GM19463 (cell line): ENCODE data around the gene DPY19L1.
"Not testable (repeated sequence)": the region's sequence is repeated elsewhere in the genome, so short reads cannot be mapped to it uniquely, and the experiment has no call there.

Experiments used
- ATAC-seq: cut with Tn5 transposase; IDR thresholded peaks from one replicate; pipeline ENCODE4 v1.9.1; 2021; ENCODE audit warnings: mild to moderate bottlenecking, moderate library complexity; ENCODE audit not compliant: unreplicated experiment

Gene DPY19L1

GRCh38 chr7:34991938-34992840 is 45.1 kb downstream of the DPY19L1 start:
- peak; percentile 69 for ATAC-seq

- ATAC-seq: not testable (repeated sequence)
These were observed 48.7 kb downstream of the DPY19L1 start for GRCh38 chr7:34988442-34989125.

GRCh38 chr7:34985155-34985554 is 52.1 kb downstream of the DPY19L1 start:
- ATAC-seq: not testable (repeated sequence)

- not testable (repeated sequence) for ATAC-seq
These were observed 53.1 kb downstream of the DPY19L1 start for GRCh38 chr7:34984140-34984539.

- no peak for ATAC-seq
These were observed 54.8 kb downstream of the DPY19L1 start for GRCh38 chr7:34982371-34983019.

- not testable (repeated sequence) for ATAC-seq
These were observed 58.2 kb downstream of the DPY19L1 start for GRCh38 chr7:34979124-34979523.

GRCh38 chr7:34973400-34973760 is 63.9 kb downstream of the DPY19L1 start:
- ATAC-seq: no peak

- ATAC-seq: peak; percentile 93
These were observed 64.4 kb downstream of the DPY19L1 start for GRCh38 chr7:34972739-34973399.

GRCh38 chr7:34967818-34968217 is 69.5 kb downstream of the DPY19L1 start:
- not testable (repeated sequence) for ATAC-seq

GRCh38 chr7:34966504-34966903 is 70.8 kb downstream of the DPY19L1 start:
- ATAC-seq: not testable (repeated sequence)

- ATAC-seq: no peak
These were observed 79.3 kb downstream of the DPY19L1 start for GRCh38 chr7:34958021-34958420.

GRCh38 chr7:34952822-34953221 is 84.5 kb downstream of the DPY19L1 start:
- ATAC-seq: no peak

GRCh38 chr7:34949361-34949760 is 87.9 kb downstream of the DPY19L1 start:
- no peak for ATAC-seq

GRCh38 chr7:34947427-34947826 is 89.9 kb downstream of the DPY19L1 start:
- ATAC-seq: not testable (repeated sequence)

GRCh38 chr7:34946486-34946885 is 90.8 kb downstream of the DPY19L1 start:
- no peak for ATAC-seq

- not testable (repeated sequence) for ATAC-seq
These were observed 91.3 kb downstream of the DPY19L1 start for GRCh38 chr7:34945894-34946477.

GRCh38 chr7:34939175-34939574 is 98.1 kb downstream of the DPY19L1 start:
- no peak for ATAC-seq

GRCh38 chr7:34935735-34936165 is 101.5 kb downstream of the DPY19L1 start:
- ATAC-seq: peak; percentile 53

- ATAC-seq: no peak
These were observed 105.5 kb downstream of the DPY19L1 start for GRCh38 chr7:34931739-34932138.

- ATAC-seq: not testable (repeated sequence)
These were observed 107.5 kb downstream of the DPY19L1 start for GRCh38 chr7:34929783-34930182.
